ENCODE results near the gene TCF3.

The TCF3 gene

DNA sequence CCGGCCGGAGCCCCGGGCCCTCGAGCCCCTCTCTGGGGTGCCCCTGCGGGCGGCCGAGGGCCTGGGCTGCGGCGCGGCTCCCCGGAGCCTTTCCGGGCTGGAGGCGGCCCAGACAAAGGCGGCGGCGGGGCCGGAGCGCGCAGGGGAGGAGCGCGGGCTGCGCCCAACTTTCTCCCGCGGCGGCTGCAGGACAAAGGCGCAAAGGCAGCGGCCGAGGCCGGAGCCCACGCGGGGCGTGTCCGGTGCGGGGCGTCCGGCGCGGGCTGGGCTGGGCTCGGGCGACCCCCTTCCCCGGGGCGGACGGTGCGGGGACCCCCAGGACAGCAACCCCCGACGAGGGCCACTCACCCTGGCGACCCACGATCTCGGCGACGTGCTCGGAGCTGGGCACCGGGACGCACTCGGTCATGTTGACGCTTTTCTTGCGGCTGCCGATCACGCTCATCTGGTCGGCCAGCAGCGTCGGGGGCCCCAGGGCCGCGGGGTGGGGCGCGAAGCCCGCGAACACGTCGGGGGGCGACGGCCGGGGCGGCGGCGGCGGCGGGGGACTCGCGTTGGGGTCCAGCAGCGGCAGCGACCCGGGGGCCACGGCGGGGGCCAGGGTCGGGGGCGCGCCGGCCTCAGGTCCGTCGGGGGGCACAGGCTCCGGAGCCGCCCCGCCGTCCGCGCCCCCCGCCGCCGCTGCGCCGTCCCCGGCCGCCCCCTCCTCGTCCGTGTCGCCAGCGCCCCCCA is 85.1 kb downstream of the TCF3 start:
- Histone ChIP-seq H3K27me3 (replicated peaks; ENCODE audit: control insufficient read depth, insufficient read depth, low read length, poor library complexity, severe bottlenecking) (peaks cover 6% of the 10 kb centered on the region), H3K36me3 (ENCODE audit: control insufficient read depth, insufficient read depth, low read length) (no peaks in the 10 kb centered on the region), H3K4me1 (ENCODE audit: control insufficient read depth, insufficient read depth, low read length, poor library complexity, severe bottlenecking) (peaks cover 8% of the 10 kb centered on the region), H3K27ac (ENCODE audit: insufficient read depth, low read length, poor library complexity, severe bottlenecking) (no peak overlapping the region), H3K4me3 (ENCODE audit: insufficient read depth, low read depth, low read length, poor library complexity, severe bottlenecking) (peak overlapping the region; percentile 35), H3K9me3 (ENCODE audit: control insufficient read depth, low read length) (no peaks in the 10 kb centered on the region)
- no peak for DNase-seq

DNA sequence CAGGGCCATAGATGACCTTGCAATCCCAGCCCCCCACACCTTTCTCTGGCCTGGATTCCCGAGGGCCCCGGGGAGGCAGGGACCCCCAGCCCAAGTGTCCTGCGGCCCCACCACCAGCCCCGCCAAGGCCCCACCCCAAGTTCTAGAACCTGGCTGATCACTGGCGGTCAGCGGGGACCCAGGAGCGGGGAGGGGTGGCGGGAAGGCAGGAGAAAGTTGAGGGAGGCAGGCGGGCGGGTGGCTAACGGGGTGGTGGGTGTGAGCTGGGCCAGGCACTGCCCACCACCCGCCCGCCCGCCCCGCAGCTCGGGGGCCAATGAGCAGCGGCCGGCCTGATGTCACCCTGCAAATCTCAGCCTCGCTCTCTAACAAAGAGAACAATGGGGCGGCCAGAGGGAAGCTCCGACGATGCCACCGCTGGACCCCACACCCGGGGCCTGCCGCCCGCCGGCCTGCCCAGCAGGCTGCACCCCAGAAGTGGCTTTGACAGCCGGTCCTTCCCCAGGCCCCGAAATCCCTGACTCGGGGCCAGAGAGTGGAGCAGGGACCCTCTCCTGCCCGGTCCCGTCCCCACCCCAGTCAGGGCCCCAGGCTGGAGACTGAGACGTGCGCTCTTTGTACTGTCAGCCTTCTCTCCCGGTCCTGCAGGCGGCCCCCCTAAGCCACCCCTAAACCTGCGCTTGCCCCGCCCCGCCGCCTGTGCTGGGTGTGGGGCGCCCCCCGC is 85.9 kb downstream of the TCF3 start:
- no peak for DNase-seq
- Histone ChIP-seq H3K27ac (ENCODE audit: insufficient read depth, low read length, poor library complexity, severe bottlenecking) (no peak overlapping the region), H3K36me3 (ENCODE audit: control insufficient read depth, insufficient read depth, low read length) (no peaks in the 10 kb centered on the region), H3K9me3 (ENCODE audit: control insufficient read depth, low read length) (no peaks in the 10 kb centered on the region), H3K4me1 (ENCODE audit: control insufficient read depth, insufficient read depth, low read length, poor library complexity, severe bottlenecking) (peaks cover 8% of the 10 kb centered on the region), H3K4me3 (ENCODE audit: insufficient read depth, low read depth, low read length, poor library complexity, severe bottlenecking) (no peak overlapping the region), H3K27me3 (replicated peaks; ENCODE audit: control insufficient read depth, insufficient read depth, low read length, poor library complexity, severe bottlenecking) (peaks cover 6% of the 10 kb centered on the region)

DNA sequence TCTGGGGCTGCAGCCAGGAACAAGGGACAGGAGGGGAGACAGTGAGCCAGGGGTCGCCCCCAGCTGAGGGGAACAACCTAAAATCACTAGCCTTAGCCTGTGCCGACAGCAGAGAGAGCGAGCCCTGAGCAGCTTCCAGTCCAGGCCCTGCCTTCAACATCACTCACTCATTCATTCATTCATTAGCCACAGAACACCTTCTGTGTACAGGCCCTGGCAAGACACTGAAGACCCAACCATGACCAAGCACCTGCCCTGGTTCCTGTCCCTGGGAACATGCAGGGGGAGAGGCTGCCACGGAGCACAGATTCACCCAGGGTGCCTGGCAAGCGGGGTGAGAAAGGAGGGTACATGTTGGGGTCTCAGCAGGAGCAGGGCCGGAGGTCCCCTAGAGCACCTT is 89.2 kb downstream of the TCF3 start:
- Histone ChIP-seq H3K27ac (ENCODE audit: insufficient read depth, low read length, poor library complexity, severe bottlenecking) (no peak overlapping the region), H3K27me3 (replicated peaks; ENCODE audit: control insufficient read depth, insufficient read depth, low read length, poor library complexity, severe bottlenecking) (peaks cover 6% of the 10 kb centered on the region), H3K9me3 (ENCODE audit: control insufficient read depth, low read length) (no peaks in the 10 kb centered on the region), H3K4me3 (ENCODE audit: insufficient read depth, low read depth, low read length, poor library complexity, severe bottlenecking) (no peak overlapping the region), H3K36me3 (ENCODE audit: control insufficient read depth, insufficient read depth, low read length) (no peaks in the 10 kb centered on the region), H3K4me1 (ENCODE audit: control insufficient read depth, insufficient read depth, low read length, poor library complexity, severe bottlenecking) (peaks cover 2% of the 10 kb centered on the region)
- DNase-seq = no peak

DNA sequence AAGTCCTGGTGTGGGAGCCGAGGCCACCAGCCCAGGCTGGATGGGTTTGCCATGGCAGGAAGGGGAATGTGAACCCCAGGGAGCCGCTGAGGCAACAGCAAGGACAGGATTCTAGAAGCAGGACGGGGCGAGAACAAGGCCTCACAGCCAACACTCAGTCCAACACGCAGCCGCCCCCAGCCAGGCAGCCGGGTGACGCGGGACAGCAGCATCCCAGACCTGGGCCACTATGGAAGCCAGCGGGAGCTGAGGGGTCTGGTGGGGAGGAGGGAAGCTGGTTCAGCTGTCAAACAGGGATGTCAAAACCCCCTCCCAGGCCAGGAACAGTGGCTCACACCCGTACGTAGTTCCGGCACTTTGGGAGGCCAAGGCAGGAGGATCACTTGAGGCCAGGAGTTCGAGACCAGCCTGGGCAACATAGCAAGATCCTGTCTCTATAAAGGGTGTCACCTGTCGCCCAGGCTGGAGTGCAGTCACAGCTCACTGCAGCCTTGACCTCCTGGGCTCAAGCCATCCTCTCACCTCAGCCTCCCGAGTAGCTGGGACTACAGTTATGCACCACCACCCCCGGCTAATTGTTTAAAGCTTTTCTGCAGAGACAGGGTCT is 91.1 kb downstream of the TCF3 start:
- H3K9me3 ChIP-seq (ENCODE audit: control insufficient read depth, low read length) = no peaks in the 10 kb centered on the region
- H3K27ac ChIP-seq (ENCODE audit: insufficient read depth, low read length, poor library complexity, severe bottlenecking) = no peak overlapping the region
- no peaks in the 10 kb centered on the region for H3K36me3 ChIP-seq (ENCODE audit: control insufficient read depth, insufficient read depth, low read length)
- no peak overlapping the region for H3K4me3 ChIP-seq (ENCODE audit: insufficient read depth, low read depth, low read length, poor library complexity, severe bottlenecking)
- no peak for DNase-seq
- no peaks in the 10 kb centered on the region for H3K27me3 ChIP-seq (replicated peaks; ENCODE audit: control insufficient read depth, insufficient read depth, low read length, poor library complexity, severe bottlenecking)
- H3K4me1 ChIP-seq (ENCODE audit: control insufficient read depth, insufficient read depth, low read length, poor library complexity, severe bottlenecking) = no peaks in the 10 kb centered on the region

DNA sequence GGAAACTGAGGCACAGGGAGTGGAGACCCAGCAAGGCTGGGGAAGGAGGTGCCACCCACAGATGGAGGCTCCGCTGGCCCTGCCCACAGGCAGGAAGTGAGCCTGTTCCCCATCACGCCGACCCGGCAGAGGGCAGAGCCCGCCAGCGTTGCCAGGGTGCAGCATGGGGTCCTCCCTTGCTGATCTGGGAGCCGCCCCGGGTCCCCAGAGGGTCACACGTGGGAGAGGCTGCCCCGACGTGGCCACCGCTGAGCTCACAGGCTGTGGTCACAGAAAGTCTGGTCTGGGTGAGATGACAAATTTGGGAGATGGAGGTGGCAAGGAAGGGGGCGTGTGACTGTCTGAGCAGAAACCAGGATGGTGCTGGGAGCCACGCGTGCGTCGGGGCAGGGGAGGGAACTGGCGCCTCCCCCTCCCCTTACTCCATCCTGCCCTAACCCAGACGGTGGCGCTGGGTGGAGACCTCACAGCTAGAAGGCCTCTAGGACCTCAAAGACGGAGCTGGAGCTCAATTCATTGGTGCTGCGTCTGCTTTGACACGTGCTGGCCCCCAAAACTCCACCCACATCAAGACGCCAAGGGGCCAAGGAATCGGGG is 92.0 kb downstream of the TCF3 start:
- Histone ChIP-seq H3K4me1 (ENCODE audit: control insufficient read depth, insufficient read depth, low read length, poor library complexity, severe bottlenecking) (no peaks in the 10 kb centered on the region), H3K36me3 (ENCODE audit: control insufficient read depth, insufficient read depth, low read length) (no peaks in the 10 kb centered on the region), H3K9me3 (ENCODE audit: control insufficient read depth, low read length) (no peaks in the 10 kb centered on the region), H3K4me3 (ENCODE audit: insufficient read depth, low read depth, low read length, poor library complexity, severe bottlenecking) (no peak overlapping the region), H3K27ac (ENCODE audit: insufficient read depth, low read length, poor library complexity, severe bottlenecking) (no peak overlapping the region), H3K27me3 (replicated peaks; ENCODE audit: control insufficient read depth, insufficient read depth, low read length, poor library complexity, severe bottlenecking) (no peaks in the 10 kb centered on the region)
- DNase-seq = no peak
